ENCODE measurements around the gene VAMP8. TPM values are rescaled to one million over a fixed set of nuclear protein-coding genes. Genes with fewer than 3 reads are reported as not detected.

The VAMP8 gene
- total and polyA plus RNA-seq, 2 of the 8 experiments (the other 6 are each of a cell fraction or from before 2014, with no cell fraction given) = 34.4 to 69.7 TPM

GRCh38 chr2:85595301-85596025 is 18.1 kb downstream of the VAMP8 start, which contains the start of gene RNF181:
Gene RNF181, plus strand, starts transcription at chr2:85595745. Its CDS starts 19 bp downstream, at chr2:85595764.
- H3K4me2 ChIP-seq (ENCODE audit: insufficient read depth in 1 of 2, low read depth in 2 of 2, low read length in 2 of 2) = peak within 1 kb of the TSS; percentile 78 to 98
- peak within 1 kb of the TSS; percentile 77 to 88 (median 84) for H3K4me3 ChIP-seq (ENCODE audit: extremely low read depth in 1 of 4, insufficient read depth in 2 of 4, low read depth in 3 of 4, low read length in 4 of 4)
- peaks cover 13% of the 10 kb centered on the region for H3K23me2 ChIP-seq (ENCODE audit: low read depth, low read length)
- H2BK12ac ChIP-seq (ENCODE audit: low read depth, low read length) = no peak within 1 kb of the TSS
- ChIA-PET POLR2A (ENCODE audit: partially characterized antibody) (interaction anchor here (0.9 to 3.8 kb wide), 15 partner anchors 10 to 241 kb away, joined by 3 to 39 read pairs (median 7); partner anchors contain the start of genes C2orf68, ELMOD3, MAT2A and RETSAT), CTCF (ENCODE audit: partially characterized antibody) (interaction anchor here (0.6 to 2.5 kb wide), 6 partner anchors 9 to 274 kb away, joined by 3 to 6 read pairs (median 4); no protein-coding TSS in a partner anchor)
- peak within 1 kb of the TSS; percentile 60 for H2BK5ac ChIP-seq (ENCODE audit: low read depth, low read length)
- peak; percentile 97 for FAIRE-seq
- peaks cover 0 to 11% (median 3%) of the 10 kb centered on the region in 4 experiments; a peak in 4 of 7 replicates for H3K4me1 ChIP-seq (replicated peaks in 1 of 4; ENCODE audit: control insufficient read depth in 3 of 4, insufficient read depth in 4 of 4, low read length in 3 of 4)
- peak within 1 kb of the TSS; percentile 70 for H4K5ac ChIP-seq (ENCODE audit: insufficient read length, low read depth, low read length)
- no peak within 1 kb of the TSS for H2BK15ac ChIP-seq (ENCODE audit: low read length)
- H4K8ac ChIP-seq (ENCODE audit: extremely low read depth, insufficient read depth, low read length) = peak within 1 kb of the TSS; percentile 93; the same call in 1 of the 2 replicates
- peak within 1 kb of the TSS; percentile 49 for H3K14ac ChIP-seq (ENCODE audit: insufficient read length)
- H3K4ac ChIP-seq (replicated peaks; ENCODE audit: insufficient read length, low read depth, low read length) = peak within 1 kb of the TSS; percentile 98
- peak within 1 kb of the TSS; percentile 96; the same call in 1 of the 2 replicates for H2AFZ ChIP-seq (ENCODE audit: low read length)
- peaks cover 4 to 21% (median 7%) of the 10 kb centered on the region in 4 experiments; a peak in 4 of 8 replicates for H3K36me3 ChIP-seq (ENCODE audit: control insufficient read depth in 2 of 4, insufficient read depth in 4 of 4, low read length in 3 of 4)
- H4K91ac ChIP-seq (replicated peaks; ENCODE audit: insufficient read length, low read length) = peak within 1 kb of the TSS; percentile 68
- H3K79me2 ChIP-seq (ENCODE audit: control insufficient read depth in 1 of 2, insufficient read depth in 2 of 2, low read length in 2 of 2) = peaks cover 0 to 18% of the 10 kb centered on the region in 2 experiments; a peak in 3 of 4 replicates
- H2BK20ac ChIP-seq (ENCODE audit: low read length) = no peak within 1 kb of the TSS
- H3K56ac ChIP-seq (replicated peaks; ENCODE audit: insufficient read length, low read depth, low read length) = peak within 1 kb of the TSS; percentile 97
- peak within 1 kb of the TSS; percentile 29 for H2BK120ac ChIP-seq (replicated peaks; ENCODE audit: low read depth, low read length)
- H3K9me3 ChIP-seq (ENCODE audit: insufficient read depth in 2 of 2, low read depth in 1 of 2, low read length in 1 of 2) = no peaks in the 10 kb centered on the region
- no peak within 1 kb of the TSS for H3K23ac ChIP-seq (ENCODE audit: insufficient read length)
- DNase-seq (ENCODE audit: low read depth in 1 of 2, low spot score in 2 of 2) = peak; percentile 85 to 91
- peaks cover 0 to under 1% (median 0%) of the 10 kb centered on the region in 4 experiments; a peak in 1 of 7 replicates for H3K27me3 ChIP-seq (replicated peaks in 1 of 4; ENCODE audit: control insufficient read depth in 3 of 4, extremely low read depth in 1 of 4, insufficient read depth in 3 of 4, low read length in 3 of 4)
- 1% methylated on average over 47 of the region's 47 CpGs; no CpG with 5 or more reads in 1 of the 2 experiments for WGBS, 2 experiments (ENCODE audit: extremely low coverage in 1 of 2, insufficient coverage in 1 of 2, insufficient read length in 1 of 2, insufficient replicate concordance in 2 of 2, low coverage in 1 of 2, low lambda C conversion rate in 2 of 2, missing lambda C conversion rate in 1 of 2)
- H3K27ac ChIP-seq (ENCODE audit: low read depth, low read length) = peak within 1 kb of the TSS; percentile 83
- H3K18ac ChIP-seq (ENCODE audit: extremely low read depth, low read length) = peak within 1 kb of the TSS; percentile 85; the same call in 1 of the 2 replicates
- peaks cover 2% of the 10 kb centered on the region; the same call in 1 of the 2 replicates for H3K79me1 ChIP-seq (ENCODE audit: low read depth, low read length)
- H4K20me1 ChIP-seq (replicated peaks in 1 of 2; ENCODE audit: control insufficient read depth in 1 of 2, insufficient read depth in 2 of 2, low read length in 2 of 2) = peaks cover 2 to 7% of the 10 kb centered on the region in 2 experiments
- H2AK5ac ChIP-seq (ENCODE audit: low read depth, low read length) = no peak within 1 kb of the TSS
- H3K9ac ChIP-seq (replicated peaks in 1 of 4; ENCODE audit: extremely low read depth in 1 of 4, low read depth in 3 of 4, low read length in 3 of 4) = peak within 1 kb of the TSS; percentile 63 to 94 (median 89)
- TF ChIP-seq, protein P1, sequence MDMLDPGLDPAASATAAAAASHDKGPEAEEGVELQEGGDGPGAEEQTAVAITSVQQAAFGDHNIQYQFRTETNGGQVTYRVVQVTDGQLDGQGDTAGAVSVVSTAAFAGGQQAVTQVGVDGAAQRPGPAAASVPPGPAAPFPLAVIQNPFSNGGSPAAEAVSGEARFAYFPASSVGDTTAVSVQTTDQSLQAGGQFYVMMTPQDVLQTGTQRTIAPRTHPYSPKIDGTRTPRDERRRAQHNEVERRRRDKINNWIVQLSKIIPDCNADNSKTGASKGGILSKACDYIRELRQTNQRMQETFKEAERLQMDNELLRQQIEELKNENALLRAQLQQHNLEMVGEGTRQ (IDR thresholded peaks at IDR 0.05; ENCODE audit: low read length) = peak; percentile 86
- TF ChIP-seq SRF (IDR thresholded peaks at IDR 0.05; ENCODE audit: low read depth, low read length) (no peak), TBP (IDR thresholded peaks at IDR 0.05; ENCODE audit: low read depth, low read length) (peak; percentile 75; the same call in 1 of the 2 replicates), JUND (IDR thresholded peaks at IDR 0.05; ENCODE audit: low read length) (no peak), SP1 (IDR thresholded peaks at IDR 0.05; ENCODE audit: low read depth, low read length) (peak; percentile 92), BRCA1 (IDR thresholded peaks at IDR 0.05; ENCODE audit: low read depth, low read length) (no peak), SIN3A (conservative IDR thresholded peaks at IDR 0.05 in 1 of 2, IDR thresholded peaks at IDR 0.05 in 1 of 2; ENCODE audit: low read depth in 1 of 2, low read length in 2 of 2) (peak in 1 of 2 experiments; percentile 86; a peak in 2 of 4 replicates), RFX5 (IDR thresholded peaks at IDR 0.05; ENCODE audit: borderline replicate concordance, low read depth, low read length) (no peak), CEBPB (IDR thresholded peaks at IDR 0.05; ENCODE audit: low read depth, low read length) (no peak)

All from H1 (cell line).